ENCODE results near the gene BHMT2. TPM values are rescaled to one million over a fixed set of nuclear protein-coding genes. Genes with fewer than 3 reads are reported as not detected.

The BHMT2 gene
- total and polyA plus RNA-seq, 8 donors = 0.28 to 2.8 (median 1.6) TPM

- ATAC-seq (no peak), DNase-seq (no peak), FAIRE-seq (no peak)
- Histone ChIP-seq H3K4me3 (no peak overlapping the region), H3K27me3 (no peaks in the 10 kb centered on the region), H3K9me3 (no peaks in the 10 kb centered on the region), H3K36me3 (no peaks in the 10 kb centered on the region), H3K27ac (no peak overlapping the region), H3K4me1 (no peaks in the 10 kb centered on the region)
- intact Hi-C loops (cut with DNase I) = no loop called here
- no peak for TF ChIP-seq CTCF (IDR thresholded peaks at IDR 0.05)
- 80 to 85% methylated on average over 2 of the region's 2 CpGs for WGBS, 2 donors
Measured at GRCh38 chr5:79086116-79086515, 16.5 kb downstream of the BHMT2 start.

- Histone ChIP-seq H3K27me3 (no peaks in the 10 kb centered on the region), H3K36me3 (no peaks in the 10 kb centered on the region), H3K4me3 (no peak overlapping the region), H3K4me1 (peaks cover 0 to under 1% (median under 1%) of the 10 kb centered on the region in 3 donors), H3K27ac (no peak overlapping the region), H3K9me3 (no peaks in the 10 kb centered on the region)
- intact Hi-C loops (cut with DNase I) = no loop called here
- ATAC-seq (no peak), FAIRE-seq (no peak), DNase-seq (no peak)
- 81 to 91% methylated on average over 4 of the region's 4 CpGs for WGBS, 2 donors
- no peak for TF ChIP-seq CTCF (IDR thresholded peaks at IDR 0.05)
Measured at GRCh38 chr5:79088507-79088906, 18.9 kb downstream of the BHMT2 start.

GRCh38 chr5:79091064-79091463 lies 21.5 kb downstream of the BHMT2 start:
- Histone ChIP-seq H3K27me3 (no peaks in the 10 kb centered on the region), H3K36me3 (no peaks in the 10 kb centered on the region), H3K27ac (no peak overlapping the region), H3K9me3 (no peaks in the 10 kb centered on the region), H3K4me3 (no peak overlapping the region), H3K4me1 (peaks cover 0 to 9% (median 7%) of the 10 kb centered on the region in 3 donors)
- FAIRE-seq (no peak), DNase-seq (no peak), ATAC-seq (no peak)
- intact Hi-C loops (cut with DNase I) = no loop called here
- no peak for TF ChIP-seq CTCF (IDR thresholded peaks at IDR 0.05)
- WGBS, 2 donors = 68 to 71% methylated on average over 3 of the region's 3 CpGs

- peak in 3 of 4 donors; percentile 54 to 68 (median 56) for ATAC-seq
Measured at GRCh38 chr5:79093762-79094161, 24.2 kb downstream of the BHMT2 start.

More at GRCh38 chr5:79093762-79094161, 24.2 kb downstream of the BHMT2 start:
- no peak for FAIRE-seq
- Histone ChIP-seq H3K4me3 (no peak overlapping the region), H3K9me3 (no peaks in the 10 kb centered on the region), H3K27ac (no peak overlapping the region), H3K36me3 (no peaks in the 10 kb centered on the region), H3K4me1 (peaks cover 0 to 9% (median 7%) of the 10 kb centered on the region in 3 donors), H3K27me3 (no peaks in the 10 kb centered on the region)
- 35 to 37% methylated on average over 3 of the region's 3 CpGs for WGBS, 2 donors
- TF ChIP-seq CTCF (IDR thresholded peaks at IDR 0.05) = no peak
- DNase-seq = no peak
- intact Hi-C loops (cut with DNase I) = no loop called here

Data from pancreas (tissue), 10 donors.